ENCODE measurements around the gene PLD1. TPM values are rescaled to one million over a fixed set of nuclear protein-coding genes. Genes with fewer than 3 reads are reported as not detected.

PLD1 gene
- total RNA-seq, 2 donors from 2014 or later = 0.32 to 0.89 TPM

Other genes starting within 250 kb of the PLD1 start
- not detected for gene TMEM212, start 32.9 kb upstream of the PLD1 start, total RNA-seq
- 10 to 100 TPM in 1 of 2 donors, 1 to 10 TPM in 1; 9.2 to 17.1 TPM for gene FNDC3B, start 229.1 kb upstream of the PLD1 start, total RNA-seq